Endothelial cell (in vitro differentiated cells): ENCODE results near the gene SLC35D1. TPM values are rescaled to one million over a fixed set of nuclear protein-coding genes. Genes with fewer than 3 reads are reported as not detected.

Experiments
- DNase-seq: peaks from one replicate; pipeline ENCODE4 v3.0.0; 2021; ENCODE audit warnings: low spot score
- H3K27ac Mint-ChIP-seq: one replicate; pipeline ENCODE4 v1.8.0; 2021; ENCODE audit warnings: mixed read lengths, inconsistent platforms; ENCODE audit not compliant: unreplicated experiment
- H3K27me3 Mint-ChIP-seq: one replicate; pipeline ENCODE4 v1.8.0; 2021; ENCODE audit warnings: mild to moderate bottlenecking, moderate library complexity, mixed read lengths, inconsistent platforms; ENCODE audit not compliant: unreplicated experiment
- H3K36me3 Mint-ChIP-seq: one replicate; pipeline ENCODE4 v1.8.0; 2021; ENCODE audit warnings: mild to moderate bottlenecking, low read depth, mixed read lengths, inconsistent platforms; ENCODE audit not compliant: unreplicated experiment
- H3K4me1 Mint-ChIP-seq: one replicate; pipeline ENCODE4 v1.8.0; 2021; ENCODE audit warnings: mild to moderate bottlenecking, mixed read lengths, inconsistent platforms; ENCODE audit not compliant: unreplicated experiment
- H3K4me3 Mint-ChIP-seq: one replicate; pipeline ENCODE4 v1.8.0; 2021; ENCODE audit warnings: mild to moderate bottlenecking, mixed read lengths, inconsistent platforms; ENCODE audit not compliant: unreplicated experiment
- H3K9me3 Mint-ChIP-seq: one replicate; pipeline ENCODE4 v1.8.0; 2021; ENCODE audit warnings: mixed read lengths, inconsistent platforms; ENCODE audit not compliant: unreplicated experiment
- total RNA-seq: library from RNA; stranded (reverse); fragmentation: NEBNext Ultra II Directional; extraction: Animal tissue kit (Norgen Biotek cat#: 25700); gene quantifications from one replicate; pipeline ENCODE4 v1.2.1, GENCODE V29; 2021; ENCODE audit not compliant: unreplicated experiment
- TF ChIP-seq, protein P1 (sequence below): fragments of 200-600 bp; sonication (generic); IDR thresholded peaks from one replicate; pipeline ENCODE4 v1.5.0; 2021; ENCODE audit warnings: antibody characterized with exemption; ENCODE audit not compliant: unreplicated experiment

SLC35D1 gene
- total RNA-seq, 1 donor from 2014 or later = 4.2 TPM

GRCh38 chr1:67020765-67021164, 33.2 kb downstream of the SLC35D1 start:
- Mint-ChIP-seq H3K4me3 (no peak overlapping the region), H3K36me3 (peaks cover 2% of the 10 kb centered on the region), H3K27me3 (no peaks in the 10 kb centered on the region), H3K27ac (no peak overlapping the region), H3K4me1 (no peaks in the 10 kb centered on the region), H3K9me3 (no peaks in the 10 kb centered on the region)
- TF ChIP-seq, protein P1, sequence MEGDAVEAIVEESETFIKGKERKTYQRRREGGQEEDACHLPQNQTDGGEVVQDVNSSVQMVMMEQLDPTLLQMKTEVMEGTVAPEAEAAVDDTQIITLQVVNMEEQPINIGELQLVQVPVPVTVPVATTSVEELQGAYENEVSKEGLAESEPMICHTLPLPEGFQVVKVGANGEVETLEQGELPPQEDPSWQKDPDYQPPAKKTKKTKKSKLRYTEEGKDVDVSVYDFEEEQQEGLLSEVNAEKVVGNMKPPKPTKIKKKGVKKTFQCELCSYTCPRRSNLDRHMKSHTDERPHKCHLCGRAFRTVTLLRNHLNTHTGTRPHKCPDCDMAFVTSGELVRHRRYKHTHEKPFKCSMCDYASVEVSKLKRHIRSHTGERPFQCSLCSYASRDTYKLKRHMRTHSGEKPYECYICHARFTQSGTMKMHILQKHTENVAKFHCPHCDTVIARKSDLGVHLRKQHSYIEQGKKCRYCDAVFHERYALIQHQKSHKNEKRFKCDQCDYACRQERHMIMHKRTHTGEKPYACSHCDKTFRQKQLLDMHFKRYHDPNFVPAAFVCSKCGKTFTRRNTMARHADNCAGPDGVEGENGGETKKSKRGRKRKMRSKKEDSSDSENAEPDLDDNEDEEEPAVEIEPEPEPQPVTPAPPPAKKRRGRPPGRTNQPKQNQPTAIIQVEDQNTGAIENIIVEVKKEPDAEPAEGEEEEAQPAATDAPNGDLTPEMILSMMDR = no peak
- DNase-seq = no peak

DNA sequence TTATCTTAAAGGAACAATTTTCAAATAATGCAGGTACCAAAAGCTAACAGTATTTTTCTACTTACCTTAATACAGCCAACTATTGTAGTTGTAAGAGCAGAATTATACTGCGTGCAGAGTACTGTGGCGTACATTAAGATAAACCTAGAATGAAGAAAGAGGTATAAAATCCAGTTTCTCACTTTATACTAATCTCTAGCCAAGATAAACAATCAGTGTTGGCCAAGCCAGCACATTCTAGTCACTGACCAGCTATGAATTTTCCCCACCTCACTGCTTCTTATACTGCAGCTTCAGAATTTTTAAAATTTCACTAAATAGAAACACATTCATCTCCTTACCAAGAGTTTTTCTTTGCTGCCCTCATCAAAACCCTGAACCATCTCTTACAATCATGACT, 33.6 kb downstream of the SLC35D1 start:
- no peak overlapping the region for H3K27ac Mint-ChIP-seq
- H3K27me3 Mint-ChIP-seq = no peaks in the 10 kb centered on the region
- no peaks in the 10 kb centered on the region for H3K4me1 Mint-ChIP-seq
- DNase-seq = no peak
- no peaks in the 10 kb centered on the region for H3K9me3 Mint-ChIP-seq
- H3K4me3 Mint-ChIP-seq = no peak overlapping the region
- TF ChIP-seq, protein P1 = no peak
- H3K36me3 Mint-ChIP-seq = peaks cover 2% of the 10 kb centered on the region

- H3K9me3 Mint-ChIP-seq = no peaks in the 10 kb centered on the region
- no peak overlapping the region for H3K27ac Mint-ChIP-seq
- H3K36me3 Mint-ChIP-seq = peaks cover 2% of the 10 kb centered on the region
- TF ChIP-seq, protein P1 = no peak
- no peaks in the 10 kb centered on the region for H3K4me1 Mint-ChIP-seq
- DNase-seq = no peak
- no peak overlapping the region for H3K4me3 Mint-ChIP-seq
- H3K27me3 Mint-ChIP-seq = no peaks in the 10 kb centered on the region
Observed at GRCh38 chr1:67019600-67020136, 34.3 kb downstream of the SLC35D1 start.

DNA sequence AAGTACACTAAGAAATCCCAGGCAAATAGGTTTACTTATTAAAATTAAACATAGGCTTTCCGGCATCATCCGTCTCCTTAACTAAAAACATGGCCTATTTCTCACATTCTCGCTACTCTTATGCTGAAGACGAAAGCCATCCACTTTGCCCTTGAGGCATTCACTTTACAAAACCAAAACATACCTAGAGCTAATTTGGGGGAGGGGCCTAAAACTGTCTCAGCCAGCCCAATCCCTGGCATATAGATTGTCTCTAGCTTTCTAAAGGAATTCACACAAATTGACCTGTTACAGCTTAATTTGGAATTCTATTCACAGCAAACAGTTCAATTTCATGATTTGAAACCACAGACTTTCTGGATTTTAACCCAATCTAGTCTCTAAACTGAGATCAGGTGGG, 34.8 kb downstream of the SLC35D1 start:
- no peak overlapping the region for H3K27ac Mint-ChIP-seq
- no peak overlapping the region for H3K4me3 Mint-ChIP-seq
- TF ChIP-seq, protein P1 = no peak
- no peaks in the 10 kb centered on the region for H3K4me1 Mint-ChIP-seq
- H3K27me3 Mint-ChIP-seq = no peaks in the 10 kb centered on the region
- peaks cover 2% of the 10 kb centered on the region for H3K36me3 Mint-ChIP-seq
- no peak for DNase-seq
- H3K9me3 Mint-ChIP-seq = no peaks in the 10 kb centered on the region

GRCh38 chr1:67018574-67018973, 35.4 kb downstream of the SLC35D1 start:
- Mint-ChIP-seq H3K4me3 (no peak overlapping the region), H3K36me3 (peaks cover 2% of the 10 kb centered on the region), H3K27me3 (no peaks in the 10 kb centered on the region), H3K27ac (no peak overlapping the region), H3K4me1 (no peaks in the 10 kb centered on the region), H3K9me3 (no peaks in the 10 kb centered on the region)
- DNase-seq = no peak
- TF ChIP-seq, protein P1 = no peak
